Measurements from ENCODE around the gene RBBP7. TPM values are rescaled to one million over a fixed set of nuclear protein-coding genes. Genes with fewer than 3 reads are reported as not detected.

RBBP7 gene
- total and polyA plus RNA-seq, 8 donors = 29.1 to 90.0 (median 45.2) TPM

DNA sequence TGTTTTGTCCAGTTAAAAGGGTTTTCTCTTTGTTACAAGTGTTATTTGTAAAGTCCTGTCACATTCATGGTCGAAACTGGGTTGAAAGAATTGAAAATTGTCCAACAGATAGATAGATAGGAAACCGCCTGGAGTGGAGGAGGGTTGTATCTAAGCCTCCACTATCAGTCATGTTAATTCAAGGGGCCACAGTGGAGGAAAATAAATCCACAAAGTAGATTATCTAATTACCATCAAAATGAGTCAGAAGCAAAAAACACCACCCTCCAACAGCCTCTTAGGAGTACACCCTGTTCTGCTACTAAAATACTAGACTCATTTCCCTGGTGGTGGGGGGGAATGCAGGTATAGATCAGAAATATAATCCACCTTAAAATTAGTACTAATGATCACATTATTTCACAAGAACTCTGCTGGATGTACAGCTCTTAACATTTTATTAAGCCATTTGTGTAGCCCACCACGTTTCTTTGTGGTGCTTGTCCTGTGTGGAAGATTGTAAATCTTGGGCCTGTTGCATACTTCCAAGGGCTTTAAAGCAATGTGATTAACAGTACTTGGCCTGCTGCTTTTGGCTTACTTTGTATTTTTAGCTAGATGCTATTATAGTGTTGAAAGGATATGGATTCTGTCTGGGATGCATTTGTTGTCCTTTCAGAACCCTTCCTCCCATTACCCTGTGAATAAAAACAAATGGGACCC lies 26.8 kb downstream of the RBBP7 start:
- intact Hi-C loops (cut with DNase I) = loop anchor here in 1 of 3 donors (10.0 kb wide), 1 partner anchor 201 kb away; no protein-coding TSS in a partner anchor
- Histone ChIP-seq H3K27ac (no peak overlapping the region), H3K27me3 (no peaks in the 10 kb centered on the region), H3K4me3 (no peak overlapping the region), H3K4me1 (no peaks in the 10 kb centered on the region), H3K9me3 (no peaks in the 10 kb centered on the region), H3K36me3 (peaks cover 0 to 10% (median 4%) of the 10 kb centered on the region in 3 donors)
- WGBS, 2 donors = 30 to 66% methylated on average over 3 of the region's 3 CpGs
- ATAC-seq = peak in 1 of 4 donors; percentile 9
- FAIRE-seq = no peak
- TF ChIP-seq, protein P1, sequence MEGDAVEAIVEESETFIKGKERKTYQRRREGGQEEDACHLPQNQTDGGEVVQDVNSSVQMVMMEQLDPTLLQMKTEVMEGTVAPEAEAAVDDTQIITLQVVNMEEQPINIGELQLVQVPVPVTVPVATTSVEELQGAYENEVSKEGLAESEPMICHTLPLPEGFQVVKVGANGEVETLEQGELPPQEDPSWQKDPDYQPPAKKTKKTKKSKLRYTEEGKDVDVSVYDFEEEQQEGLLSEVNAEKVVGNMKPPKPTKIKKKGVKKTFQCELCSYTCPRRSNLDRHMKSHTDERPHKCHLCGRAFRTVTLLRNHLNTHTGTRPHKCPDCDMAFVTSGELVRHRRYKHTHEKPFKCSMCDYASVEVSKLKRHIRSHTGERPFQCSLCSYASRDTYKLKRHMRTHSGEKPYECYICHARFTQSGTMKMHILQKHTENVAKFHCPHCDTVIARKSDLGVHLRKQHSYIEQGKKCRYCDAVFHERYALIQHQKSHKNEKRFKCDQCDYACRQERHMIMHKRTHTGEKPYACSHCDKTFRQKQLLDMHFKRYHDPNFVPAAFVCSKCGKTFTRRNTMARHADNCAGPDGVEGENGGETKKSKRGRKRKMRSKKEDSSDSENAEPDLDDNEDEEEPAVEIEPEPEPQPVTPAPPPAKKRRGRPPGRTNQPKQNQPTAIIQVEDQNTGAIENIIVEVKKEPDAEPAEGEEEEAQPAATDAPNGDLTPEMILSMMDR (IDR thresholded peaks at IDR 0.05) = no peak
- no peak for DNase-seq

DNA sequence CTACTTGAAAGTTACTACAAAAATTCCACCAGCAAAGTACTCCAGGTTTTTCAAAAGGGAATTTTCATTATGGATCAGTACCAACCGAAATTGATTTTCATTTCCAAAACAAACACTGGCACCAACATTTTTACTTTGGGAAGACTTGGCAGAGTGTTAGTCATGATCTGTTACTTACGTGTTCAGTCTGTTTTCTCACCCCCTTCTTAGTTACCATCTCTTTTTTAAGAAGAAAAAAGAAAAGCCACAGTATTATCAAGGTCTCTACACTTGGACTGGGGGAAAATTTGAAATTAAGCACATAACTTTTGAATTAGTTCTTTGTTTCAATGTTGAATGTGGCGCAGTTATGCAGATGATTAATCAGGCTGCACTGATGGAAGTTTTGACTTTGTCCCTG lies 27.5 kb downstream of the RBBP7 start:
- H3K4me1 ChIP-seq = no peaks in the 10 kb centered on the region
- H3K4me3 ChIP-seq = no peak overlapping the region
- TF ChIP-seq, protein P1 (IDR thresholded peaks at IDR 0.05) = no peak
- H3K27ac ChIP-seq = no peak overlapping the region
- intact Hi-C loops (cut with DNase I) = loop anchor here in 1 of 3 donors (10.0 kb wide), 1 partner anchor 202 kb away; no protein-coding TSS in a partner anchor
- no peak for DNase-seq
- peaks cover 0 to 8% (median 0%) of the 10 kb centered on the region in 3 donors for H3K36me3 ChIP-seq
- H3K27me3 ChIP-seq = no peaks in the 10 kb centered on the region
- no peak for FAIRE-seq
- ATAC-seq = peak in 2 of 4 donors; percentile 11 to 21
- 29 to 68% methylated on average over 3 of the region's 3 CpGs for whole genome bisulfite sequencing, 2 donors
- H3K9me3 ChIP-seq = no peaks in the 10 kb centered on the region

DNA sequence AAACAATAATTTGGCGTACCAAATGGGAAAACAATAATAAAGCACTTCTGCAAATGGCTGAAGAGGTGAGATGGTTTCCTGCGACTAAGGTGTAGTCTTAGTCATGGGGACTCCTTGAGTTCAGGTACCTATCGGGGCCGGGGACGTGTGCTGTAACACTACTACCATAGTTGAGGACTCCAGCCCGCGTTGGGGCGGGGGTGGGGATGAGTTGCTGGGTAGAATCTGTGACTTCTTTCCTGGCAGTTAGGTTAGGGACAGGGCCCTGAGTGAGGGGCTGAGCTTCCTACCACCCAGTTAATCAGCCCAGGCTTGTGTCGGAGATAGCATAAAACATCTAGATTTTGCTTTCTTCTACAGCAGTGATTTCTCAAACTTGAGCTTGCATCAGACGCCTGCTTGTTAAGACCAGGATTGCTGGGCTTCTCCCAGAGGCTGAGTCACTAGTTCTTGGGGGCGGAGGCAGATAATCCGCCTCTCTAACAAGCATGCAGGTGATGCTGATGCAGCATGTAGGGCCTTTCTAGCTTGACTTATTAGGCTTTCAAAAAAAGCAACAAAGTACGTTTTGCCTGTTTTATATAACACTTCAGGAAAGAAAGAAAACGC lies 30.2 kb downstream of the RBBP7 start:
- intact Hi-C loops (cut with DNase I) = loop anchor here in 1 of 3 donors (10.0 kb wide), 1 partner anchor 205 kb away; no protein-coding TSS in a partner anchor
- no peaks in the 10 kb centered on the region for H3K9me3 ChIP-seq
- DNase-seq = no peak
- 89 to 94% methylated on average over 14 of the region's 14 CpGs for WGBS, 2 donors
- ATAC-seq = peak in 1 of 4 donors; percentile 11
- TF ChIP-seq, protein P1 (IDR thresholded peaks at IDR 0.05) = no peak
- no peak overlapping the region for H3K27ac ChIP-seq
- no peak for FAIRE-seq
- no peak overlapping the region for H3K4me3 ChIP-seq
- no peaks in the 10 kb centered on the region for H3K27me3 ChIP-seq
- no peaks in the 10 kb centered on the region for H3K4me1 ChIP-seq
- H3K36me3 ChIP-seq = peaks cover 0 to 13% (median 0%) of the 10 kb centered on the region in 3 donors

DNA sequence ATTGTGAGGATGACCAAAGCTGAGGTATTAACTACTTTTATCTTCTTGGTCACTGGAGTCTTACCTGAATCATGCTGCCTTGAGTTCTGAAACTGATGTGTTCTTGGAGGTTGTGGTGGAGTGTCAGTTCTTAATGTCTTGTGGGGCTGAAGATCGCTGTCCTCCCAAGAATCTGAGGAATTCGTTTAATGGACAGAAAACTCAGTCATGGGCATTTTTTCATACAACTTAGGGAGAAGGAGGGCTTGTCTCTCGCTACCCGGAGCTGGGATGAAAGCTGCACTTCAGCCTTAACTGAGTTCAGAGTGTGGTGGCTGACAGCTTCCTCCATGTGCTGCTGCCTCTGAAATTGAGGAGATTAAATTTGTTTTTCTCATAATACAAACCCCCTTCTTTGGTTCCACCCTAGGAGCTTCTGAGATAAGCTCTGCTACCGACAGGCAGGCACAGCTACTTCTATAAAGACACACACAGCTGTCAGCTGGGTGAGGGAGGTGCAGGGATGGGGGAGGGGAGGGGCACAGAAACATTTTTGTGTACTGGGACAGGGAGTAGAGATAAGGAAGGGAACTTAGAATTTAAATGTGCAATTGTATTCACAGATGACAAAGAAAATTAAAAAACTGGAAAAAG lies 30.8 kb downstream of the RBBP7 start:
- H3K4me1 ChIP-seq = no peaks in the 10 kb centered on the region
- no peak for ATAC-seq

More for the DNA sequence above, 30.8 kb downstream of the RBBP7 start:
- Histone ChIP-seq H3K27ac (no peak overlapping the region), H3K27me3 (no peaks in the 10 kb centered on the region), H3K4me3 (no peak overlapping the region), H3K36me3 (peaks cover 0 to 15% (median 0%) of the 10 kb centered on the region in 3 donors), H3K9me3 (no peaks in the 10 kb centered on the region)
- DNase-seq (no peak), FAIRE-seq (no peak)
- TF ChIP-seq, protein P1 (IDR thresholded peaks at IDR 0.05) = no peak
- WGBS, 2 donors = 66 to 86% methylated on average over 5 of the region's 5 CpGs
- intact Hi-C loops (cut with DNase I) = no loop called here
